Hematopoietic multipotent progenitor cell (in vitro differentiated cells): ENCODE data around the gene HGS. TPM values are rescaled to one million over a fixed set of nuclear protein-coding genes. Genes with fewer than 3 reads are reported as not detected.
A peak's percentile ranks its signal among the peaks of the same experiment; 100 is the strongest.

Source experiments
- DNase-seq, 3 donors: peaks; one replicate each; pipeline ENCODE4 v3.0.0-alpha.2; 2011 to 2015; ENCODE audit warnings: low read depth in 2 of 3, low spot score in 2 of 3
- total RNA-seq: library from RNA; depleted of rRNA; stranded (reverse); fragments of >200 nt; gene quantifications from one replicate; pipeline ENCODE4 v1.2.3, GENCODE V29; 2012

Gene HGS
- total RNA-seq, 1 donor: 82.9 TPM

GRCh38 chr17:81715872-81716673 is 32.3 kb downstream of the HGS start:
- DNase-seq: no peak

GRCh38 chr17:81716674-81716996 is 32.8 kb downstream of the HGS start:
- no peak for DNase-seq

- no peak for DNase-seq
These were observed 33.4 kb downstream of the HGS start for GRCh38 chr17:81717049-81717765.

- no peak for DNase-seq
These were observed 33.9 kb downstream of the HGS start for GRCh38 chr17:81717766-81718089.

GRCh38 chr17:81719410-81720266 is 35.8 kb downstream of the HGS start:
- DNase-seq: no peak

- no peak for DNase-seq
These were observed 36.7 kb downstream of the HGS start for GRCh38 chr17:81720267-81721071.

GRCh38 chr17:81722184-81723120 is 38.6 kb downstream of the HGS start:
- DNase-seq: peak in 2 of 3 donors; percentile 58 to 66

GRCh38 chr17:81723651-81724209 is 39.9 kb downstream of the HGS start:
- no peak for DNase-seq

- no peak for DNase-seq
These were observed 41.6 kb downstream of the HGS start for GRCh38 chr17:81725439-81725838.

- no peak for DNase-seq
These were observed 42.2 kb downstream of the HGS start for GRCh38 chr17:81726004-81726403.

GRCh38 chr17:81727324-81728031 is 43.7 kb downstream of the HGS start:
- DNase-seq: no peak

GRCh38 chr17:81733507-81734404 is 49.9 kb downstream of the HGS start:
- peak in 2 of 3 donors; percentile 53 to 65 for DNase-seq

GRCh38 chr17:81734405-81735263 is 50.8 kb downstream of the HGS start:
- no peak for DNase-seq

GRCh38 chr17:81735264-81736102 is 51.7 kb downstream of the HGS start:
- DNase-seq: peak in 2 of 3 donors; percentile 65 to 72

- no peak for DNase-seq
These were observed 54.4 kb downstream of the HGS start for GRCh38 chr17:81737947-81738800.
